Measurements from ENCODE around the gene BIRC2.
"Not testable (repeated sequence)": the region's sequence is repeated elsewhere in the genome, so short reads cannot be mapped to it uniquely, and the experiment has no call there.

Gene BIRC2
- long read RNA-seq, full-length matches to known transcripts = 95 of 155 reads
- long read RNA-seq, partial matches to known transcripts = 41 of 155 reads
- long read RNA-seq, other reads (novel, unspliced or antisense) = 19 of 155 reads

GRCh38 chr11:102346748-102347461, at the start of gene BIRC2:
TSS of gene BIRC2 (plus strand) at chr11:102347214. CDS start at chr11:102349855, 2,641 bp downstream.
- peak within 1 kb of the TSS; percentile 94 for H3K27ac ChIP-seq (replicated peaks)
- DNase-seq (ENCODE audit: low read depth in 1 of 2, low spot score in 1 of 2) = peak; percentile 69 to 92
- H3K4me3 ChIP-seq (replicated peaks; ENCODE audit: insufficient read depth, low read length) = peak within 1 kb of the TSS; percentile 65
- no peaks in the 10 kb centered on the region for H3K27me3 ChIP-seq (ENCODE audit: insufficient read depth, poor library complexity, severe bottlenecking)
- TF ChIP-seq, protein P1, sequence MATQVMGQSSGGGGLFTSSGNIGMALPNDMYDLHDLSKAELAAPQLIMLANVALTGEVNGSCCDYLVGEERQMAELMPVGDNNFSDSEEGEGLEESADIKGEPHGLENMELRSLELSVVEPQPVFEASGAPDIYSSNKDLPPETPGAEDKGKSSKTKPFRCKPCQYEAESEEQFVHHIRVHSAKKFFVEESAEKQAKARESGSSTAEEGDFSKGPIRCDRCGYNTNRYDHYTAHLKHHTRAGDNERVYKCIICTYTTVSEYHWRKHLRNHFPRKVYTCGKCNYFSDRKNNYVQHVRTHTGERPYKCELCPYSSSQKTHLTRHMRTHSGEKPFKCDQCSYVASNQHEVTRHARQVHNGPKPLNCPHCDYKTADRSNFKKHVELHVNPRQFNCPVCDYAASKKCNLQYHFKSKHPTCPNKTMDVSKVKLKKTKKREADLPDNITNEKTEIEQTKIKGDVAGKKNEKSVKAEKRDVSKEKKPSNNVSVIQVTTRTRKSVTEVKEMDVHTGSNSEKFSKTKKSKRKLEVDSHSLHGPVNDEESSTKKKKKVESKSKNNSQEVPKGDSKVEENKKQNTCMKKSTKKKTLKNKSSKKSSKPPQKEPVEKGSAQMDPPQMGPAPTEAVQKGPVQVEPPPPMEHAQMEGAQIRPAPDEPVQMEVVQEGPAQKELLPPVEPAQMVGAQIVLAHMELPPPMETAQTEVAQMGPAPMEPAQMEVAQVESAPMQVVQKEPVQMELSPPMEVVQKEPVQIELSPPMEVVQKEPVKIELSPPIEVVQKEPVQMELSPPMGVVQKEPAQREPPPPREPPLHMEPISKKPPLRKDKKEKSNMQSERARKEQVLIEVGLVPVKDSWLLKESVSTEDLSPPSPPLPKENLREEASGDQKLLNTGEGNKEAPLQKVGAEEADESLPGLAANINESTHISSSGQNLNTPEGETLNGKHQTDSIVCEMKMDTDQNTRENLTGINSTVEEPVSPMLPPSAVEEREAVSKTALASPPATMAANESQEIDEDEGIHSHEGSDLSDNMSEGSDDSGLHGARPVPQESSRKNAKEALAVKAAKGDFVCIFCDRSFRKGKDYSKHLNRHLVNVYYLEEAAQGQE (IDR thresholded peaks at IDR 0.05; ENCODE audit: insufficient replicate concordance, low read depth) = no peak
- TF ChIP-seq, protein P2, sequence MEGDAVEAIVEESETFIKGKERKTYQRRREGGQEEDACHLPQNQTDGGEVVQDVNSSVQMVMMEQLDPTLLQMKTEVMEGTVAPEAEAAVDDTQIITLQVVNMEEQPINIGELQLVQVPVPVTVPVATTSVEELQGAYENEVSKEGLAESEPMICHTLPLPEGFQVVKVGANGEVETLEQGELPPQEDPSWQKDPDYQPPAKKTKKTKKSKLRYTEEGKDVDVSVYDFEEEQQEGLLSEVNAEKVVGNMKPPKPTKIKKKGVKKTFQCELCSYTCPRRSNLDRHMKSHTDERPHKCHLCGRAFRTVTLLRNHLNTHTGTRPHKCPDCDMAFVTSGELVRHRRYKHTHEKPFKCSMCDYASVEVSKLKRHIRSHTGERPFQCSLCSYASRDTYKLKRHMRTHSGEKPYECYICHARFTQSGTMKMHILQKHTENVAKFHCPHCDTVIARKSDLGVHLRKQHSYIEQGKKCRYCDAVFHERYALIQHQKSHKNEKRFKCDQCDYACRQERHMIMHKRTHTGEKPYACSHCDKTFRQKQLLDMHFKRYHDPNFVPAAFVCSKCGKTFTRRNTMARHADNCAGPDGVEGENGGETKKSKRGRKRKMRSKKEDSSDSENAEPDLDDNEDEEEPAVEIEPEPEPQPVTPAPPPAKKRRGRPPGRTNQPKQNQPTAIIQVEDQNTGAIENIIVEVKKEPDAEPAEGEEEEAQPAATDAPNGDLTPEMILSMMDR (IDR thresholded peaks at IDR 0.05; ENCODE audit: insufficient read depth, low read length) = peak; percentile 41
- TF ChIP-seq POLR2AphosphoS5 (IDR thresholded peaks at IDR 0.05; ENCODE audit: low read depth) (peak; percentile 71), SPI1 (IDR thresholded peaks at IDR 0.05; ENCODE audit: borderline replicate concordance, low read depth) (peak; percentile 71; the same call in 1 of the 2 replicates), GABPA (IDR thresholded peaks at IDR 0.05; ENCODE audit: low read depth) (no peak)

DNA sequence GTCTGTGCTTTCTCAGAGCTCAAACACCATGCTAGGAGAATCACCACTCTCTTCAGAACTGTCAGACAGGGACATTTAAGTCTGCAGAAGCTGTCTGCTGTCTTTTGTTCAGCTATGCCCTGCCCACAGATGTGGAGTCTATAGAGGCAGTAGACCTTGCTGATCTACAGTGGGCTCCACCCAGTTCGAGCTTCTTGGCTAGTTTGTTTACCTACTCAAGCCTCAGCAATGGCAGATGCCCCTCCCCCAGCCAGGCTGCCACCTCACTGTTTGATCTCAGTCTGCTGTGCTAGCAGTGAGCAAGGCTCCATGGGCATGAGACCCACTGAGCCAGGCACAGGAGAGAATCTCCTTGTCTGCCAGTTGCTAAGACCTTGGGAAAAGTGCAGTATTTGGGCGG, 46.2 kb upstream of the BIRC2 start:
- H3K4me3 ChIP-seq (replicated peaks; ENCODE audit: insufficient read depth, low read length); DNase-seq (ENCODE audit: low read depth in 1 of 2, low spot score in 1 of 2); H3K27ac ChIP-seq (replicated peaks); H3K27me3 ChIP-seq (ENCODE audit: insufficient read depth, poor library complexity, severe bottlenecking): not testable (repeated sequence)

DNA sequence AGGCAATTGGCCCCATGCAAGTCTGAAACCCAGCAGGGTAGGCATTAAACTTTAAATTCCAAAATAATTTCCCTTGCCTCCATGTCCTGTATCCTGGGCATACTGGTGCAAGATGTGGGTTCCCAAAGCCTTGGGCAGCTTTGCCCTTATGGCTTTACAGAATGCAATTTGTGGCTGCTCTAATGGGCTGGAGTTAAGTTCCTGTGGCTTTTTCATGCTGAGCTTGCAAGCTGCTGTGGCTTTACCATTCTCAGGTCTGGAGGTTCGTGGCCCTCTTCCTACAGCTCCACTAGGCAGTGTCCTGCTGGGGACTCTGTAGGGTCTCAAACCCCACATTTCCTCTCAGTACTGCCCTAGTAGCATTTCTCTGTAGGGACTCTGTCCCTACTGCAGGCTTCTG, 44.8 kb upstream of the BIRC2 start:
- H3K4me3 ChIP-seq (replicated peaks; ENCODE audit: insufficient read depth, low read length) = no peak overlapping the region
- no peak for DNase-seq (ENCODE audit: low read depth in 1 of 2, low spot score in 1 of 2)
- H3K27me3 ChIP-seq (ENCODE audit: insufficient read depth, poor library complexity, severe bottlenecking) = no peaks in the 10 kb centered on the region
- no peak overlapping the region for H3K27ac ChIP-seq (replicated peaks)
- TF ChIP-seq GABPA (IDR thresholded peaks at IDR 0.05; ENCODE audit: low read depth) (no peak), POLR2AphosphoS5 (IDR thresholded peaks at IDR 0.05; ENCODE audit: low read depth) (no peak), SPI1 (IDR thresholded peaks at IDR 0.05; ENCODE audit: borderline replicate concordance, low read depth) (no peak)
- TF ChIP-seq, protein P1 (IDR thresholded peaks at IDR 0.05; ENCODE audit: insufficient replicate concordance, low read depth) = no peak
- TF ChIP-seq, protein P2 (IDR thresholded peaks at IDR 0.05; ENCODE audit: insufficient read depth, low read length) = no peak

DNA sequence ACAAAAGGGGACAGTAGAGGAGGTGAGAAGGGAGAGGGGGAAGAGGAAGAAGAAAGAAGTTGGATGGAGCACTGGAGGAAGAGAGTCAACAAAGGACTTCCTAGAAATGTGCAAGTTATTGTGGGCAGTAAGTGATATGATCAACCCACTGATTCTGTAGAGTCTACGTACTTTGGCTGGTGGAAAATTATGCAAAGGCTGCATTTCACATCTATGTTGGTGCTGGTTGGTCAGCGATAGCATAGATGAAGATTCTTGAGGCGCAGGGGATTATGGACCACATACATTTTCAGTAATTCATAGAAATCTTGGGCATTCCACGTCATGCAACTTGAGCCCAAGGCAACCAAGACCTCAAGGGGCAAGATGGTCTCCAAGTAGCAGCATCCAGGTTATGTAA, 42.3 kb upstream of the BIRC2 start:
- Histone ChIP-seq H3K4me3 (replicated peaks; ENCODE audit: insufficient read depth, low read length) (no peak overlapping the region), H3K27me3 (ENCODE audit: insufficient read depth, poor library complexity, severe bottlenecking) (no peaks in the 10 kb centered on the region), H3K27ac (replicated peaks) (no peak overlapping the region)
- DNase-seq (ENCODE audit: low read depth in 1 of 2, low spot score in 1 of 2) = no peak
- TF ChIP-seq, protein P2 (IDR thresholded peaks at IDR 0.05; ENCODE audit: insufficient read depth, low read length) = no peak
- TF ChIP-seq, protein P1 (IDR thresholded peaks at IDR 0.05; ENCODE audit: insufficient replicate concordance, low read depth) = no peak
- TF ChIP-seq GABPA (IDR thresholded peaks at IDR 0.05; ENCODE audit: low read depth) = no peak
- TF ChIP-seq SPI1 (IDR thresholded peaks at IDR 0.05; ENCODE audit: borderline replicate concordance, low read depth) = no peak
- no peak for TF ChIP-seq POLR2AphosphoS5 (IDR thresholded peaks at IDR 0.05; ENCODE audit: low read depth)
